H9 (cell line): ENCODE data around the gene GRIA1. TPM values are rescaled to one million over a fixed set of nuclear protein-coding genes. Genes with fewer than 3 reads are reported as not detected.

Experiments
- DNase-seq: peaks from one replicate; pipeline ENCODE4 v3.0.0-alpha.2; 2017
- H2AFZ ChIP-seq: one replicate; pipeline ENCODE4 v1.6.1; 2013; ENCODE audit warnings: mild to moderate bottlenecking, low read length, control low read depth, moderate library complexity
- H2AK5ac ChIP-seq: 2 replicates; pipeline ENCODE4 v1.6.1; 2013; ENCODE audit warnings: low read length, control low read depth, mixed read lengths; ENCODE audit not compliant: insufficient read length
- H2BK120ac ChIP-seq: one replicate; pipeline ENCODE4 v1.6.1; 2013; ENCODE audit warnings: low read depth, mild to moderate bottlenecking, low read length, control low read depth, inconsistent platforms; ENCODE audit not compliant: poor library complexity, severe bottlenecking
- H2BK12ac ChIP-seq: 2 replicates; pipeline ENCODE4 v1.6.1; 2013; ENCODE audit warnings: low read length, control low read depth, mixed read lengths, low read depth; ENCODE audit not compliant: insufficient read length
- H2BK15ac ChIP-seq: 2 replicates; pipeline ENCODE4 v1.6.1; 2013; ENCODE audit warnings: low read depth, low read length, control low read depth
- H2BK20ac ChIP-seq: one replicate; pipeline ENCODE4 v1.6.1; 2013; ENCODE audit warnings: low read depth, mild to moderate bottlenecking, low read length, control low read depth, inconsistent platforms; ENCODE audit not compliant: poor library complexity, severe bottlenecking
- H2BK5ac ChIP-seq: 2 replicates; pipeline ENCODE4 v1.6.1; 2013; ENCODE audit warnings: low read length, control low read depth, mixed read lengths; ENCODE audit not compliant: insufficient read length
- H3K14ac ChIP-seq: 2 replicates; pipeline ENCODE4 v1.6.1; 2013; ENCODE audit warnings: low read length, control low read depth; ENCODE audit not compliant: insufficient read depth
- H3K18ac ChIP-seq: 2 replicates; pipeline ENCODE4 v1.6.1; 2013; ENCODE audit warnings: low read depth, mild to moderate bottlenecking, mixed read lengths, low read length, control low read depth; ENCODE audit not compliant: insufficient read length
- H3K23ac ChIP-seq: 2 replicates; pipeline ENCODE4 v1.6.1; 2013; ENCODE audit warnings: low read length, control low read depth, mixed read lengths, low read depth; ENCODE audit not compliant: insufficient read length
- H3K23me2 ChIP-seq: 2 replicates; pipeline ENCODE4 v1.6.1; 2013; ENCODE audit warnings: low read depth, mild to moderate bottlenecking, mixed read lengths, low read length, control low read depth; ENCODE audit not compliant: insufficient read length, poor library complexity, severe bottlenecking
- H3K27ac ChIP-seq: 2 replicates; pipeline ENCODE4 v1.5.1; 2013; ENCODE audit warnings: low read length, control low read depth, mixed read lengths, low read depth; ENCODE audit not compliant: insufficient read length
- H3K27me3 ChIP-seq: 2 replicates; pipeline ENCODE4 v1.6.1; 2013; ENCODE audit warnings: low read length, control low read depth, inconsistent platforms; ENCODE audit not compliant: insufficient read depth
- H3K4ac ChIP-seq: 2 replicates; pipeline ENCODE4 v1.6.1; 2013; ENCODE audit warnings: low read depth, mild to moderate bottlenecking, control low read depth, inconsistent platforms, low read length, moderate library complexity
- H3K4me1 ChIP-seq: 2 replicates; pipeline ENCODE4 v1.6.1; 2013; ENCODE audit warnings: low read length, control low read depth, inconsistent platforms; ENCODE audit not compliant: insufficient read depth
- H3K4me2 ChIP-seq: 2 replicates; pipeline ENCODE4 v1.6.1; 2013; ENCODE audit warnings: low read length, control low read depth, mixed read lengths; ENCODE audit not compliant: insufficient read length, insufficient read depth
- H3K56ac ChIP-seq: 2 replicates; pipeline ENCODE4 v1.6.1; 2013; ENCODE audit warnings: low read depth, mild to moderate bottlenecking, mixed read lengths, low read length, control low read depth; ENCODE audit not compliant: insufficient read length
- H3K79me1 ChIP-seq: 2 replicates; pipeline ENCODE4 v1.6.1; 2013; ENCODE audit warnings: low read depth, mild to moderate bottlenecking, moderate library complexity, low read length, control low read depth, inconsistent platforms; ENCODE audit not compliant: insufficient read depth, poor library complexity, severe bottlenecking
- H3K79me2 ChIP-seq: 2 replicates; pipeline ENCODE4 v1.6.1; 2013; ENCODE audit warnings: low read length, control low read depth, inconsistent platforms; ENCODE audit not compliant: insufficient read depth
- H3K9ac ChIP-seq: 2 replicates; pipeline ENCODE4 v1.6.1; 2013; ENCODE audit warnings: low read length, control low read depth, mixed read lengths; ENCODE audit not compliant: insufficient read length; ENCODE audit errors: extremely low read depth
- H3K9me3 ChIP-seq: one replicate; pipeline ENCODE4 v1.6.1; 2013; ENCODE audit warnings: low read depth, low read length, inconsistent platforms; ENCODE audit not compliant: control insufficient read depth
- H3T11ph ChIP-seq: one replicate; pipeline ENCODE4 v1.6.1; 2013; ENCODE audit warnings: mild to moderate bottlenecking, low read length, control low read depth, inconsistent platforms
- H4K20me1 ChIP-seq: one replicate; pipeline ENCODE4 v1.6.1; 2013; ENCODE audit not compliant: control insufficient read depth, insufficient read length, insufficient read depth
- H4K5ac ChIP-seq: 2 replicates; pipeline ENCODE4 v1.6.1; 2013; ENCODE audit warnings: low read depth, mild to moderate bottlenecking, mixed read lengths, low read length, control low read depth; ENCODE audit not compliant: insufficient read length
- H4K8ac ChIP-seq: replicated peaks from 2 replicates; pipeline ENCODE4 v1.6.1; 2013; ENCODE audit warnings: low read length, control low read depth, mixed read lengths, low read depth; ENCODE audit not compliant: insufficient read length
- H4K91ac ChIP-seq: 2 replicates; pipeline ENCODE4 v1.6.1; 2013; ENCODE audit warnings: low read depth, mild to moderate bottlenecking, moderate library complexity, mixed read lengths, low read length, control low read depth; ENCODE audit not compliant: insufficient read length
- H3K27ac Mint-ChIP-seq, 3 experiments: 2 replicates in 2 of 3; 3 replicates in 1 of 3; pipeline ENCODE4 v1.8.0; 2020 to 2021; ENCODE audit warnings: mixed read lengths in 3 of 3, mild to moderate bottlenecking in 1 of 3, moderate library complexity in 1 of 3
- H3K27me3 Mint-ChIP-seq: 2 replicates; pipeline ENCODE4 v1.8.0; 2021; ENCODE audit warnings: low read depth, mild to moderate bottlenecking, moderate library complexity, mixed read lengths
- H3K36me3 Mint-ChIP-seq, 3 experiments: 2 replicates in 2 of 3; 3 replicates in 1 of 3; pipeline ENCODE4 v1.8.0; 2020 to 2021; ENCODE audit warnings: low read depth in 3 of 3, mixed read lengths in 3 of 3; ENCODE audit not compliant: insufficient read depth in 1 of 3
- H3K4me1 Mint-ChIP-seq, 2 experiments: 2 replicates each; pipeline ENCODE4 v1.8.0; 2020; ENCODE audit warnings: mixed read lengths in 2 of 2
- H3K4me3 Mint-ChIP-seq, 2 experiments: 2 replicates in 1 of 2; 3 replicates in 1 of 2; pipeline ENCODE4 v1.8.0; 2020 to 2021; ENCODE audit warnings: mild to moderate bottlenecking in 2 of 2, mixed read lengths in 2 of 2, moderate library complexity in 1 of 2
- H3K9me3 Mint-ChIP-seq, 2 experiments: 2 replicates in 1 of 2; 3 replicates in 1 of 2; pipeline ENCODE4 v1.8.0; 2020; ENCODE audit warnings: mild to moderate bottlenecking in 2 of 2, mixed read lengths in 2 of 2, moderate library complexity in 1 of 2
- WGBS: extraction: QIAGEN DNeasy Blood & Tissue Kit; methylation state at CpG from one replicate; pipeline ENCODE4 v1.1.7; 2013; ENCODE audit warnings: missing lambda C conversion rate, low lambda C conversion rate, mixed read lengths; ENCODE audit not compliant: insufficient read length; ENCODE audit errors: extremely low coverage; 5-methylcytosine and 5-hydroxymethylcytosine counted together
- total RNA-seq: library from RNA; stranded (reverse); gene quantifications from 2 replicates; pipeline ENCODE4 v1.2.1, GENCODE V29; 2021
- TF ChIP-seq, protein P1 (sequence below): fragments of 200-600 bp; sonication (generic); conservative IDR thresholded peaks from 3 replicates; pipeline ENCODE4 v1.8.0; 2021; ENCODE audit warnings: antibody characterized with exemption, mild to moderate bottlenecking

GRIA1 gene
- total RNA-seq, 1 experiment from 2014 or later = 0.52 TPM

DNA sequence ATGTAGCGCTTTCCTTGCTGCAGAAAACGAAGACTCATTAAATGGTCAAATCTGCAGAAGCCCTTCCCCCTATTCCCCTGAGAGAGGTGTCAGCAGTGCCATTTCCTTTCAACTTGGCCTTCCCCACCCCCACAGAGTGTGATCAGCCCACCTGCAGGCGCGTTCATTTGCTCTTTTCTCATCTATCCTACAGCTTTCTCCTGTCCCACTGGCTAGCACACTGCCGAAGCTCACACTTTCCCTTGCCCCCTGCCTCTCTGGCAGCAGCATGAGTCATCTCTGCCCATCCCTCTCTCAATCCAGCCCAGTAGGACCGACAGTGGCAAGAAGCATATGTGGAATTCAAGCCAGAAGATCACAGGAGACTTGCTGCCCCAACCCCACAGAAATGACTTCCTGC is 334.4 kb downstream of the GRIA1 start:
- H3K4me1 ChIP-seq = peaks cover 12% of the 10 kb centered on the region; the same call in 1 of the 2 replicates
- peaks cover 26 to 28% of the 10 kb centered on the region in 2 experiments for H3K4me1 Mint-ChIP-seq
- H3K18ac ChIP-seq = no peak overlapping the region
- no peak overlapping the region for H2BK12ac ChIP-seq
- H4K91ac ChIP-seq = no peak overlapping the region
- peak; percentile 70 for DNase-seq
- H2BK20ac ChIP-seq = no peak overlapping the region
- H3K79me1 ChIP-seq = no peaks in the 10 kb centered on the region
- H3K27me3 Mint-ChIP-seq = no peaks in the 10 kb centered on the region
- H3K27ac Mint-ChIP-seq = peak overlapping the region in 1 of 3 experiments; percentile 82; a peak in 1 of 7 replicates
- no peaks in the 10 kb centered on the region for H3K79me2 ChIP-seq
- peak overlapping the region in 1 of 2 experiments; percentile 2; a peak in 1 of 5 replicates for H3K4me3 Mint-ChIP-seq
- no peaks in the 10 kb centered on the region for H3K9me3 ChIP-seq
- H3K9me3 Mint-ChIP-seq = no peaks in the 10 kb centered on the region; a peak in 1 of 5 replicates
- no peaks in the 10 kb centered on the region for H3K36me3 Mint-ChIP-seq
- no peaks in the 10 kb centered on the region for H4K20me1 ChIP-seq
- no peak overlapping the region for H2BK5ac ChIP-seq
- no peak overlapping the region for H2BK120ac ChIP-seq
- H2BK15ac ChIP-seq = no peak overlapping the region
- H3K23ac ChIP-seq = no peak overlapping the region
- H4K5ac ChIP-seq = no peak overlapping the region
- H3K14ac ChIP-seq = no peak overlapping the region
- H3K56ac ChIP-seq = no peak overlapping the region
- H2AFZ ChIP-seq = no peak overlapping the region
- no peaks in the 10 kb centered on the region for H3K23me2 ChIP-seq
- peak overlapping the region; percentile 4 for H3K4me2 ChIP-seq
- H2AK5ac ChIP-seq = no peak overlapping the region
- WGBS = no CpG with 5 or more reads among the region's 6 CpGs
- no peak overlapping the region for H3K4ac ChIP-seq
- H3T11ph ChIP-seq = no peak overlapping the region
- H3K27me3 ChIP-seq = no peaks in the 10 kb centered on the region
- no peak overlapping the region for H3K27ac ChIP-seq
- no peak overlapping the region for H3K9ac ChIP-seq
- TF ChIP-seq, protein P1, sequence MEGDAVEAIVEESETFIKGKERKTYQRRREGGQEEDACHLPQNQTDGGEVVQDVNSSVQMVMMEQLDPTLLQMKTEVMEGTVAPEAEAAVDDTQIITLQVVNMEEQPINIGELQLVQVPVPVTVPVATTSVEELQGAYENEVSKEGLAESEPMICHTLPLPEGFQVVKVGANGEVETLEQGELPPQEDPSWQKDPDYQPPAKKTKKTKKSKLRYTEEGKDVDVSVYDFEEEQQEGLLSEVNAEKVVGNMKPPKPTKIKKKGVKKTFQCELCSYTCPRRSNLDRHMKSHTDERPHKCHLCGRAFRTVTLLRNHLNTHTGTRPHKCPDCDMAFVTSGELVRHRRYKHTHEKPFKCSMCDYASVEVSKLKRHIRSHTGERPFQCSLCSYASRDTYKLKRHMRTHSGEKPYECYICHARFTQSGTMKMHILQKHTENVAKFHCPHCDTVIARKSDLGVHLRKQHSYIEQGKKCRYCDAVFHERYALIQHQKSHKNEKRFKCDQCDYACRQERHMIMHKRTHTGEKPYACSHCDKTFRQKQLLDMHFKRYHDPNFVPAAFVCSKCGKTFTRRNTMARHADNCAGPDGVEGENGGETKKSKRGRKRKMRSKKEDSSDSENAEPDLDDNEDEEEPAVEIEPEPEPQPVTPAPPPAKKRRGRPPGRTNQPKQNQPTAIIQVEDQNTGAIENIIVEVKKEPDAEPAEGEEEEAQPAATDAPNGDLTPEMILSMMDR = no peak
- no peak overlapping the region for H4K8ac ChIP-seq
